PC-9 (cell line): Measurements from ENCODE around the gene NPEPPS. TPM values are rescaled to one million over a fixed set of nuclear protein-coding genes. Genes with fewer than 3 reads are reported as not detected.

Source experiments
- BruUV-seq: library from RNA; stranded (reverse); fragments of 400-500 nt; replicated peaks from 2 replicates; lab custom pipeline; 2021; lab: Mats Ljungman, UMichigan
- CTCF ChIA-PET: fragments of 300-600 bp; sonication (Branson Sonifier 250); formaldehyde crosslinking; loops from one replicate; lab custom pipeline; 2022; ENCODE audit warnings: antibody characterized with exemption; lab: Charles Lee
- POLR2A ChIA-PET: fragments of 300-600 bp; sonication (Branson Sonifier 250); formaldehyde crosslinking; loops from one replicate; lab custom pipeline; 2022; ENCODE audit warnings: antibody characterized with exemption; ENCODE audit not compliant: unreplicated experiment; lab: Charles Lee
- DNase-seq, 2 experiments: peaks; one replicate each; pipeline versions ENCODE4 v3.0.0 to v3.0.0-alpha.2; 2015 to 2022; ENCODE audit warnings: mixed read lengths in 1 of 2
- H2AFZ ChIP-seq: fragments of 200-600 bp; sonication (generic); 2 replicates; pipeline ENCODE4 v1.8.1; 2017; ENCODE audit warnings: antibody characterized with exemption
- H3F3A ChIP-seq: fragments of 200-600 bp; sonication (generic); 2 replicates; pipeline ENCODE4 v1.8.1; 2017; ENCODE audit warnings: antibody characterized with exemption, mild to moderate bottlenecking, low read depth; ENCODE audit not compliant: insufficient read depth
- H3K27ac ChIP-seq: fragments of 200-600 bp; sonication (generic); 2 replicates; pipeline ENCODE4 v1.6.1; 2016; ENCODE audit warnings: mixed run types
- H3K27me3 ChIP-seq: fragments of 200-600 bp; sonication (generic); 2 replicates; pipeline ENCODE4 v1.6.1; 2016; ENCODE audit warnings: low read depth, mixed run types; ENCODE audit not compliant: insufficient read depth
- H3K36me3 ChIP-seq: fragments of 200-600 bp; sonication (generic); 2 replicates; pipeline ENCODE4 v1.6.1; 2016; ENCODE audit warnings: low read depth, mixed run types
- H3K4me1 ChIP-seq: fragments of 200-600 bp; sonication (generic); replicated peaks from 2 replicates; pipeline ENCODE4 v1.6.1; 2016; ENCODE audit warnings: mixed run types; ENCODE audit not compliant: insufficient read depth
- H3K4me2 ChIP-seq: fragments of 200-600 bp; sonication (generic); 2 replicates; pipeline ENCODE4 v1.6.1; 2017; ENCODE audit warnings: mixed run types
- H3K4me3 ChIP-seq: fragments of 200-600 bp; sonication (generic); 2 replicates; pipeline ENCODE4 v1.6.1; 2016; ENCODE audit warnings: mixed run types
- H3K79me2 ChIP-seq: fragments of 200-600 bp; sonication (generic); 2 replicates; pipeline ENCODE4 v1.6.1; 2017; ENCODE audit warnings: low read depth, mixed run types
- H3K9me2 ChIP-seq: fragments of 200-600 bp; sonication (generic); 2 replicates; pipeline ENCODE4 v1.8.1; 2017; ENCODE audit warnings: mild to moderate bottlenecking; ENCODE audit not compliant: insufficient read depth
- H3K9me3 ChIP-seq: fragments of 200-600 bp; sonication (generic); 2 replicates; pipeline ENCODE4 v1.8.1; 2016; ENCODE audit warnings: low read depth; ENCODE audit not compliant: insufficient read depth
- H4K20me1 ChIP-seq: fragments of 200-600 bp; sonication (generic); 2 replicates; pipeline ENCODE4 v1.8.1; 2017; ENCODE audit not compliant: insufficient read depth
- CTCF ChIP-seq: fragments of 200-600 bp; sonication (generic); conservative IDR thresholded peaks from 2 replicates; pipeline ENCODE4 v1.6.1; 2017; ENCODE audit warnings: mixed run types, antibody characterized with exemption, mild to moderate bottlenecking, moderate library complexity
- EZH2 ChIP-seq: fragments of 200-600 bp; sonication (generic); IDR thresholded peaks from 2 replicates; pipeline ENCODE4 v1.8.0; 2017; ENCODE audit warnings: antibody characterized with exemption, low read depth
- intact Hi-C: fragments of 100-400 bp; cut with micrococcal nuclease; formaldehyde crosslinking; loops from one replicate; pipeline ENCODE4 v1.10.0; 2022; ENCODE audit not compliant: unreplicated experiment
- total RNA-seq: library from RNA; stranded (reverse); gene quantifications from 2 replicates; pipeline ENCODE4 v1.2.3, GENCODE V29; 2021

Gene NPEPPS
- total RNA-seq, 1 experiment from 2014 or later, result 187 TPM

- intact Hi-C loops, result no loop called here
- Histone ChIP-seq H3K27ac (peak overlapping the region; percentile 82), H3K4me2 (peak overlapping the region; percentile 92), H3K9me2 (no peaks in the 10 kb centered on the region), H2AFZ (peak overlapping the region; percentile 53; the same call in 1 of the 2 replicates), H3K27me3 (no peaks in the 10 kb centered on the region), H3K79me2 (peaks cover 67% of the 10 kb centered on the region), H3K4me1 (peaks cover 20% of the 10 kb centered on the region), H4K20me1 (peaks cover 41% of the 10 kb centered on the region), H3K4me3 (peak overlapping the region; percentile 98), H3F3A (peaks cover 45% of the 10 kb centered on the region), H3K9me3 (no peaks in the 10 kb centered on the region), H3K36me3 (peaks cover 49% of the 10 kb centered on the region)
- ChIA-PET CTCF (no interaction called here), POLR2A (interaction anchor here (0.6 to 0.9 kb wide), 4 partner anchors 26 to 979 kb away, joined by 4 to 21 read pairs (median 6); no protein-coding TSS in a partner anchor)
- TF ChIP-seq EZH2 (no peak), CTCF (0 out of 2 replicates have a peak, but pooled peaks have one; percentile 12)
- no TSS peak for BruUV-seq
- peak; percentile 86 to 94 for DNase-seq
Measured at GRCh38 chr17:47650525-47651522, 119.9 kb downstream of the NPEPPS start.

GRCh38 chr17:47651704-47652103 lies 120.8 kb downstream of the NPEPPS start:
- no peak for TF ChIP-seq CTCF
- no peak for TF ChIP-seq EZH2
- Histone ChIP-seq H3K9me3 (no peaks in the 10 kb centered on the region), H3K36me3 (peaks cover 50% of the 10 kb centered on the region), H3F3A (peaks cover 54% of the 10 kb centered on the region), H3K27me3 (no peaks in the 10 kb centered on the region), H3K9me2 (no peaks in the 10 kb centered on the region), H3K79me2 (peaks cover 75% of the 10 kb centered on the region), H4K20me1 (peaks cover 50% of the 10 kb centered on the region), H3K4me2 (peak overlapping the region; percentile 92), H2AFZ (no peak overlapping the region), H3K4me1 (peaks cover 20% of the 10 kb centered on the region), H3K4me3 (peak overlapping the region; percentile 98), H3K27ac (no peak overlapping the region)
- POLR2A ChIA-PET, result no interaction called here
- no peak for DNase-seq
- BruUV-seq, result TSS peak; percentile 47
- CTCF ChIA-PET, result no interaction called here
- intact Hi-C loops, result no loop called here

- Histone ChIP-seq H3K36me3 (peaks cover 59% of the 10 kb centered on the region), H3K27me3 (no peaks in the 10 kb centered on the region), H3K79me2 (peaks cover 82% of the 10 kb centered on the region), H3K27ac (no peak overlapping the region), H3F3A (peaks cover 59% of the 10 kb centered on the region), H3K9me3 (no peaks in the 10 kb centered on the region), H3K4me1 (peaks cover 20% of the 10 kb centered on the region), H3K4me2 (peak overlapping the region; percentile 0; the same call in 1 of the 2 replicates), H3K9me2 (no peaks in the 10 kb centered on the region), H2AFZ (no peak overlapping the region), H3K4me3 (no peak overlapping the region), H4K20me1 (peaks cover 59% of the 10 kb centered on the region)
- ChIA-PET CTCF (no interaction called here), POLR2A (no interaction called here)
- intact Hi-C loops, result no loop called here
- BruUV-seq, result no TSS peak
- TF ChIP-seq CTCF (no peak), EZH2 (no peak)
- no peak for DNase-seq
Measured at GRCh38 chr17:47652570-47652969, 121.7 kb downstream of the NPEPPS start.
